Measurements from ENCODE around the gene U2SURP.

GRCh38 chr3:142987707-142988106, 13.7 kb upstream of the U2SURP start:
- no peak for TF ChIP-seq EZH2phosphoT487 (IDR thresholded peaks at IDR 0.05; ENCODE audit: low read depth, severe bottlenecking, unreplicated experiment)
- TF ChIP-seq CTCF (IDR thresholded peaks at IDR 0.05; ENCODE audit: poor library complexity): no peak

All from hepatocyte (in vitro differentiated cells).